Tibial nerve (tissue), 4 donors: ENCODE measurements around the gene ZNF549.
A peak's percentile ranks its signal among the peaks of the same experiment; 100 is the strongest.
"Not testable (repeated sequence)": the region's sequence is repeated elsewhere in the genome, so short reads cannot be mapped to it uniquely, and the experiment has no call there.

Source experiments
- EP300 ChIP-seq, 2 donors: sonication (generic); formaldehyde crosslinking; IDR thresholded peaks; one replicate each; pipeline ENCODE4 v1.6.1; 2017; ENCODE audit warnings: antibody characterized with exemption in 2 of 2, mild to moderate bottlenecking in 1 of 2
- TF ChIP-seq, protein P1 (sequence below), 5 experiments: fragments of 200-600 bp in 3 of 5; fragments of 450-650 bp in 2 of 5; sonication (generic) in 3 of 5; IDR thresholded peaks; one replicate each; pipeline ENCODE4 v1.5.1; 2016 to 2019; ENCODE audit warnings: antibody characterized with exemption in 5 of 5, mild to moderate bottlenecking in 3 of 5, moderate library complexity in 2 of 5

DNA sequence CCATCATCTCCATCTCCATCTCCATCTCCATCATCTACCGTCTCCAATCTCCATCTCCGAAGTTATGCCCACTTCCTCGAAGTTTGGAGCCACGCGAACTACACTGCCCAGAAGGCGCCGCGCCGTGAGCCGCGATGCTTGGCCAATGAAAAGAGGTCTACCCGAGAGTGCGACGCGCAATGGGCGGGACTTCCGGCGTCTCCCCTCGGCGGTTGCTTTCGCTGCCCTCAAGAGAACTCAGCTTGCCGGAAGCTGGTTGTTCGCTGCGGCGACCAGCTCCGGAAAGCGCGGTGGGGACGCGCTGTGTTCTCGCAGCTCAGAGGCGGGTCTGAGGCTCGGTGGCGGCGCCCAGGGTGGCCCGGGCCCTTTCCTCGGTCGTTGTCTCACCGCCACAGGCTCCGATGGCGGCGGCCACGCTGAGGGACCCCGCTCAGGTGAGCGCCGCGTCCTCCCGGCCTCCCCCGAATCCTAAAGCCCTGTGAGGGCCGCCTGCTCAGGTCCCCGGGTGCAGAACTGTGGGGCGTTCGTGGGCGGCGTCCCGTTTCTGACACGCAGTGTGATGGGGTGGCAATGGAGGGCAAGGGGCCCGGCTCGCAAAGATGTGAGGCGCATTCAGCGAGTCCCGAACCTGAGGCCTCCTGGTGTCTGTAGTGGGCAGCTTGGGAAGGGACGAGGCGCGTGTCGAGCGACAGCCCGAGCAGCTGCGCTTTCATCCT is 27.3 kb upstream of the ZNF549 start, which contains the start of gene ZNF773:
- TF ChIP-seq, protein P1, sequence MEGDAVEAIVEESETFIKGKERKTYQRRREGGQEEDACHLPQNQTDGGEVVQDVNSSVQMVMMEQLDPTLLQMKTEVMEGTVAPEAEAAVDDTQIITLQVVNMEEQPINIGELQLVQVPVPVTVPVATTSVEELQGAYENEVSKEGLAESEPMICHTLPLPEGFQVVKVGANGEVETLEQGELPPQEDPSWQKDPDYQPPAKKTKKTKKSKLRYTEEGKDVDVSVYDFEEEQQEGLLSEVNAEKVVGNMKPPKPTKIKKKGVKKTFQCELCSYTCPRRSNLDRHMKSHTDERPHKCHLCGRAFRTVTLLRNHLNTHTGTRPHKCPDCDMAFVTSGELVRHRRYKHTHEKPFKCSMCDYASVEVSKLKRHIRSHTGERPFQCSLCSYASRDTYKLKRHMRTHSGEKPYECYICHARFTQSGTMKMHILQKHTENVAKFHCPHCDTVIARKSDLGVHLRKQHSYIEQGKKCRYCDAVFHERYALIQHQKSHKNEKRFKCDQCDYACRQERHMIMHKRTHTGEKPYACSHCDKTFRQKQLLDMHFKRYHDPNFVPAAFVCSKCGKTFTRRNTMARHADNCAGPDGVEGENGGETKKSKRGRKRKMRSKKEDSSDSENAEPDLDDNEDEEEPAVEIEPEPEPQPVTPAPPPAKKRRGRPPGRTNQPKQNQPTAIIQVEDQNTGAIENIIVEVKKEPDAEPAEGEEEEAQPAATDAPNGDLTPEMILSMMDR (IDR thresholded peaks at IDR 0.05), result not testable (repeated sequence)
- TF ChIP-seq EP300 (IDR thresholded peaks at IDR 0.05), result peak in 1 of 2 donors; percentile 75
